LHCN-M2 (cell line): ENCODE data around the gene SKAP2. TPM values are rescaled to one million over a fixed set of nuclear protein-coding genes. Genes with fewer than 3 reads are reported as not detected.

Experiments
- total RNA-seq: library from RNA; depleted of rRNA; stranded (reverse); fragments of >200 nt; gene quantifications from 2 replicates; pipeline ENCODE4 v1.2.3, GENCODE V29; 2014; rRNA removed

The SKAP2 gene
- total RNA-seq, 1 experiment from 2014 or later: 60.7 TPM

Other genes starting within 250 kb of the SKAP2 start
- gene HOXA1, start 231.4 kb upstream of the SKAP2 start, total RNA-seq: 3.7 and 5.9 TPM in 2 replicates
- gene HOXA2, start 238.1 kb upstream of the SKAP2 start, total RNA-seq: 0.46 and 0.51 TPM in 2 replicates